NCI-H2227 (cell line): ENCODE data around the gene ACTN4.

Source experiments
- DNase-seq: peaks from one replicate; lab custom pipeline; 2025; ENCODE audit not compliant: unreplicated experiment; lab: John Stamatoyannopoulos, UW

Gene ACTN4

DNA sequence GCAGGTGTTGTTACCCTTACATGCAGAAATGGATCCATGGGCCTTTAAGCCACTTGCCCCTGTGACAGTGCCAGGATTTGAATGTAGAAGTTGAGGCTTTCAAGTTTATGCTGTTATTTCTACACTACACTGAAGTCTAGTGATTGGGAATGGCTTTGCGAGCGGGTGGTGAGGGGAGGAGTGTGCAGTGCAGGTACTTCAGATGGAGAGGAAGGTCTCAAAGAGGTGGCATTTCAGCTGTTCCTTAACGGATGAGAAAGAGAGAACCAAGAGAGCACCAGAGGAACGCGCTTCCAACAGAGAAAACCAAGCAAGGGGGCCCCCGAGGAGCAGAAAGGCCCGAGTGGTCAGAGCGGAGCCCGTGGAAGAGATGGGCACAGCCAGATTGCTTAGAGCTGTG lies 13.3 kb downstream of the ACTN4 start:
- no peak for DNase-seq

GRCh38 chr19:38661136-38661535 lies 13.7 kb downstream of the ACTN4 start:
- no peak for DNase-seq

- DNase-seq = no peak
Observed at GRCh38 chr19:38661996-38662395, 14.5 kb downstream of the ACTN4 start.

GRCh38 chr19:38662537-38663155 lies 15.2 kb downstream of the ACTN4 start:
- no peak for DNase-seq

- no peak for DNase-seq
Observed at GRCh38 chr19:38663156-38663651, 15.8 kb downstream of the ACTN4 start.

DNA sequence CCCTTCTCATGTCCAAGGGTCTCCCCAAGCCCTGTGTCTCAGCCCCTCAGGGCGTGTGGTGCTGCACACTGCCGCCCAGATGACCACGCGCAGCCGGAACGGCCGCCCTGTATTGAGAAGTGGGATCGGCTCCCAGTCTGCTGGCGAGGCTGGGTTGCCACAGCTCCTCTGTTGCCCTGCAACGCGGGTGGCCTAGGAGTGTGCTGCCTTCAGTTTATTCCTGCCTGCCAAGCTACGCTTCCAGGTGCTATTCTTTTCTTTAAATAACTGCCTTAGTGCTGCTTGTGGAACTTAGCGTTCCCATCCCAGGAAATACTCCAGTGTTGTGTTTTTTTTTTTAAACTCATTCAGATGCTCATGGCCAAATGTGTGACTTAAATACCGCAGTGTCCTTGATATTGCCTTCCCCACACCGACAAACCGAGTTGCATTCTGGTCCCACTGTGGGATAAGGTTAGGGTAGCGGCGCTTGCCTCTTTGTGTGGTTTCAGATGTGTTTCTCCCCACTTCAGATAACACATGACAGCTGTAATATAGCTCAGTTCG lies 16.6 kb downstream of the ACTN4 start:
- no peak for DNase-seq

- DNase-seq = no peak
Observed at GRCh38 chr19:38664503-38665211, 17.2 kb downstream of the ACTN4 start.

GRCh38 chr19:38665219-38665931 lies 17.9 kb downstream of the ACTN4 start:
- no peak for DNase-seq

DNA sequence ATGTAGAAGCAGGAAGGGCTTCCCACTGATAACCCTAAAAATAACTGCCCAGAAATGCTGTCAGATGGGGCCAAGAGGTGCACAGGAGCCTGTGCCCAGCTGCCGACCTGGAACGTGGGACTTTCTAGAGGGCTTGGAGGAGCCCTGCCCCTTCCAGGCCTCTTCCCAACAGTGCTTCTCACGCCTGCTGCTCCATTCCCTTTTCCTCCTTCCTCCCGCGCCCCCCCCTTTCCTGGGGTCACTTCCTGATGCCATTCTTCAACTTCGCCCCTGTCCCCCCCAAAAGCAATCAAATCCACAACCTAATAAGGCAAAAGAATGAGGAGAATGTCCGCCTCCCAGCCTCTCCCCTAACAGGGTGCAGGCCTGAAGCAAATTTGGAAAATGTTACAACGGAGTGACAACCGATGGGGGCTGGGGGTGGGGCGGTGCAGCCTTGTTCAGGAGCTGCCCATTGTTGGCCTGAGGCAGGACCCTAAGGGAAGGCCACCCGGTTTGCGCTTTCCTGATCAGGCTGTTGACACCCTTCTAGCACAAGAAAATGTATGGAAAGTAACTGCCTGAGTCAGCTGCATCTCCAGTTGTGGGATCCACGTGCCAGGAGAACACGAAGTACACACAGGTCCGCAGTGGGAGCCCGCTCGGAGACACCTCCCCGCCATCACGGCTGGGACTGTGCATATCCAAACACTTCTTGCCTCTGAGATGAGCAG lies 18.7 kb downstream of the ACTN4 start:
- no peak for DNase-seq

DNA sequence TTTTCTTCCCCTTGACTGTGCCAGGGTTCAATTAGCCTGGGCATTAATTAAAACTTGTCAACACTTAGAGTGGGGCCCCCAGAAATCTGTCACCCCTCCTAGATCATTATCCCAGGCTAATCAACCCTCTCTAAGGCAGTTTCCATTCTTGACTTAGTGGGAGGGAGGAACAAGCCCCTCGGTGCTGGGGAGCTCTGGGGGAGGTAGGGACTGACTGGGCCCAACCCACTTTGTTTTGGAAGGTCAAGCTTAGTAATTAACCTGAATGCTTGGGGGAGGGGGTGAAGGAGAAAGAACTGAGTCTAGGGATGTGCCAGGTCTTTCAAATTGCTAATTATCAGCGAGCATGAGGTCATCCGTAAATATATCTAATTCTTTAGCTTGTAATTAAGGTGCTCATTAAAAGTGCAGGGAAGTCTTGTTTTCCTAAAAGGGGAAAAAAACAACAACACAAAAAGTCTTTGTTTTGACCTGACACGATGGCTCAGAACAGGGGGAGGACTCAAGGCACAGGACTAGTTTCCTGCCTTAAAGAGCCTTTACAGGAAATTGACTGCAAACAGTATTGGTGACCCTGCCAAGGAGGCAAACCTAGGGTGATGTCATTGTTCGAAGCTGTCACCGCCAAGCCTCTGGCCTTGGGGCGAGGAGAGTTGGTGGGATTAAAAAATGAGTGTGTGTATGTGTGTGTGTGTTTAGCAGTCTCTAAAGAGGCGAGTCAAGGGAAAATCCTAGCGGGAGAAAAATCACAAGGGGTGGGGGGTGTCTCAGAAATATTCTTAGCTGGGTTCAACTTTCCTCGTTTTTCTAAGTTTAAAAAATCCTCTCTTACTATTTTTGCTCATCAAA lies 19.4 kb downstream of the ACTN4 start:
- peak; percentile 79 for DNase-seq

DNA sequence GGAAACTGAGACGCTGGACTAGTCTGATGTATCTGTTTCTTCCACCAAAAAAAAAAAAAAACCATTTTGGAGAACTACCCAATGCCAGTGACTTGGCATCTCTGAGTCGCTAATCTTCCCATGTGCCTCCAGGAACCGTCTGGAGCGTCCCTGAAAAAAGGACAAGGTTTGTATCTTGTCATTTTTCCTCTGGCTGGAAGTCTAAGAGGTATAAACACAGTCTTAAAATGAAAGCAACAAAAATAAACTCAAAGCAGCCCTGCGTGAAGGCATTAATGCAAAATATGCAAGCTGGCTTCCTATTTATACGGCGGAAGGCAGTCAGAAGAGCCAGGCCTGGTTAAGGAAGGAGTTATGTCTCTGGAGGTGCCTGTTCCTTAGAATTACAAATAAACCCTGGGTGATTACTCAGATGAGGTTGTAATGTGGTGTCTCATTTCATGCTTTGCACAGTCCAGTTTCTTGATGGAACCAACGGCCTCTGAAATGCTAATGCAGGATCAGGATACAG lies 20.3 kb downstream of the ACTN4 start:
- DNase-seq = no peak

- no peak for DNase-seq
Observed at GRCh38 chr19:38669552-38669951, 22.1 kb downstream of the ACTN4 start.

GRCh38 chr19:38670921-38671398 lies 23.5 kb downstream of the ACTN4 start:
- DNase-seq = peak; percentile 82

DNA sequence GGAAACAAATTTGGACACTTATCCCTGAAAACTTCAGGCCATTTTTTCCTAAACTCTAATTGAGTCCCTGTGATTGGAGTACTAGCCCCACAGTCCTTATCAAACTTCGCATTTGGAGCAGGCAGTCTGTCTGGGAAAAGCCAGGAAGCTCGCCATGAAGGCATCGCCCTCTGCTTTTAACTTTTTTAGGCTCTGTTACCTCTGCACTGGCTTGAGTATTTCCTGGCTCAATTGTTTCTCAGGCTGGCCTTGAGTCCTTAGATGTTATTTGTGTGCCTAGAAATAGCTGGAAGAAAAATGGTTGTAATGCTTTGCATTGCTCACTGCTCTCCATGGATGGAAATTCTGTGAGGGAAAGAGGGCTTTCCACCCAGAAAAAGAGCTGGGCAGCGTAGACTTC lies 24.2 kb downstream of the ACTN4 start:
- no peak for DNase-seq

GRCh38 chr19:38673030-38673429 lies 25.6 kb downstream of the ACTN4 start:
- no peak for DNase-seq

GRCh38 chr19:38674388-38675171 lies 27.1 kb downstream of the ACTN4 start:
- DNase-seq = no peak

DNA sequence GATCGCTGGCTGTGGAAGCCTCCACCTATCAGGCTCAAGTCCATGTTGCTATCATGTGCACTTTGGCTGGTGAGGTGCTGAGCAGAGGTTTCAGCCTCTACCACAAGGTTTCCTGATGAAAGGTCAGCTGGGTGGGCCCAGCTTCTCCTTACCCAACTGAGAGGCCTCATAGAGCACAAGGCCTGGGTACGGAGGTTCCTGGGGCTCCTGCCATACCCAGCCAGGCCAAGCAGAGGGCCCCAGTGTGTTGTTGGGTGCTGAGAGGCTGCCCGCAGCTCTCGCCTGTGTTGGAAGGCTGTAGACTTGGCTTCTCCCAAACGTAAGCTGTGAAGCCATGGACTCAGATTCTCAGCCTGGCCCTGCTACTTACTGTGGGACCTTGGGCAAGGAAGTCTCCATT lies 28.2 kb downstream of the ACTN4 start:
- no peak for DNase-seq

DNA sequence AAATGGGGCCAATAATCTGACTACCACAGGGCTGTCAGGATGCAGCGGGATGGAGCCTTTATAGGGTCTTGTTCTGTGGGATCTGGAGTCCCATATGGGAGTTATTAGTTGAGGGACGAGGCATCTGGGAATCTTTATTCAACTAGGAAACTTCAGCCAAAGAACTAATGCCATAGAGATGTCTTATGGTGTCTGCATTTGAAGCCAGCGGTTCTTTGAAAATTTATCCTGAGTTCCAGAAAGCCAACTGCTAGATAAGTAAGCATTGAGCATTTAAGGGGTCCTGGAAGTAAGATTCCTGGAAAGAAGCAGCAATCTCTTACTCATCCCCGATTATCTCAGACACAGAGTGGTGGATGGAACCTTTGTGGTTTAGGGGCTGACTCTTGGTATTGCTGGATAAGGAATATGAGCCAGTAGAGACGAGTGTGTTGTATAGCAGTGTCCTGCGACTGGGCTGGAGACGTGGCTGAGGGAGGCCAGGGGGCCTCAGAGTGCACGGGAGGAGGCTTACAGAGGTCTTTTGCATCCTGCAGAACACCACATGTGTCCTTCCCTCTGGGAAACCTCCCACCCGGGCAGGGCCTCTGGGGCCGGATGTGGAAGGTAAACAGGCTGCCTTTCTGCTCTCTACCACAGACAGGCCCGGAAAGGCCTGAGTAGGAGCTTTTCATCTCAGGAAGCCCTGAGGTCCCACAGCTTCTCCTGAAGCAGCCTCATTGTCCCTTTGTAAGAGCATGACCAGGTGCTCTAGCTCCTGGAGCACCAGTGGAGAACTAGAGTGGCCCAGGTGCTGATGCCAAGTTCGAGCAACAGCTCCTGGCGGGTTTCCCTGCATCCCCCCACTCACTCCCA lies 28.8 kb downstream of the ACTN4 start:
- no peak for DNase-seq
